NCI-H1092 (cell line): ENCODE data around the gene POTEE.
"Not testable (repeated sequence)": the region's sequence is repeated elsewhere in the genome, so short reads cannot be mapped to it uniquely, and the experiment has no call there.

Experiments used
- DNase-seq: peaks from one replicate; lab custom pipeline; 2025; lab: John Stamatoyannopoulos, UW

POTEE gene

GRCh38 chr2:131209030-131209772 is at the start of gene POTEE:
TSS of gene POTEE (plus strand) at chr2:131209536. CDS start at chr2:131218403, 8,867 bp downstream.
- DNase-seq, result not testable (repeated sequence)

- not testable (repeated sequence) for DNase-seq
Observed at GRCh38 chr2:131165562-131165961, 43.8 kb upstream of the POTEE start.

DNA sequence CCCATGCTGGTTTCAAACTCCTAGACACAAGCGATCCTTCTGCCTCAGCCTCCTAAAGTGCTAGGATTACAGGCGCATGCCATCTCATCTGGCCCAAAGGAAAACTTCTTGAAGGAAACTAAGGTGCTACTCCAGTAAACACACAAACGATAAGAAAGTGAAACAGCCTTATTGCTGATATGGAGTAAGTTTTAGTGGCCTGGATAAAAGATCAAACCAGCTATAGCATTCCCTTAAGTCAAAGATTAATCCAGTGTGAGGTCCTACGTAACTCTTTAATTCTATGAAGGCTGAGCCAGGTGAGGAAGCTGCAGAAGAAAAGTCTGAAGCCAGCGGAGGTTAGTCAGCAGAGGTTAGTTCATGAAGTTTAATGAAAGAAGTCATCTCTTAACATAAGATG is 40.8 kb upstream of the POTEE start:
- no peak for DNase-seq

- not testable (repeated sequence) for DNase-seq
Observed at GRCh38 chr2:131178050-131178449, 31.3 kb upstream of the POTEE start.

DNA sequence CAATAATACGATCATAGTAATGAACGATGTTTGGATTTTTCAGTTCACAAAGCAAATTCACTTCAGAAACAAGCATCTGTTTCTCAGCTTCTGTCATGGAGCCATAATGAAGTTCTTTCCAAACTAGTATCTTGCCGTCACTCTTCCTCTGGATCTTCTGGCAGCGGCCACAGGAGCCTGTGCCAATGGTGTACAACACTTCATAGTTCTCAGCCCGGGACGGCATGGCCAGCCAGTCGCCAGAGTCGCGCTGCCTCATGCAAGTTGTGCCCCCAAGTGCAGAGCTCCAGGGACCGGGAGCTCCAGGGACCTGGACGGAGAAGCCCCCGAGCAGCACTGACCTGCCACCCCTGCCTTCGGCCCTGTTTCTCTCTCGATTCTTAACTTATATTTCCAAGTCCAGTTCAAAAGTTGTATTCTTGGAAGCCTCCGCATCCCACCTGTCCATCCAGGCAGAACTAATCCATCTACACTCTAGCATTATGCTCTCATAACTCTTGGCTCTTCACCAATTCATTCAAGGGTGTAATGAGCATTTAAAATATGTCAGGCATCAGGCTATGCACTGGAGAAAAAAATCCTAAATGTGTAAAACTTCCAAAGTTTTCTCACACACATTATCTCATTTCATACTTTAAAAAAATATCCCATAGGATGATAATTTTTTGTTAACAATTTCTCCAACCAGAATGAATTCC is 30.5 kb upstream of the POTEE start:
- DNase-seq, result not testable (repeated sequence)

DNA sequence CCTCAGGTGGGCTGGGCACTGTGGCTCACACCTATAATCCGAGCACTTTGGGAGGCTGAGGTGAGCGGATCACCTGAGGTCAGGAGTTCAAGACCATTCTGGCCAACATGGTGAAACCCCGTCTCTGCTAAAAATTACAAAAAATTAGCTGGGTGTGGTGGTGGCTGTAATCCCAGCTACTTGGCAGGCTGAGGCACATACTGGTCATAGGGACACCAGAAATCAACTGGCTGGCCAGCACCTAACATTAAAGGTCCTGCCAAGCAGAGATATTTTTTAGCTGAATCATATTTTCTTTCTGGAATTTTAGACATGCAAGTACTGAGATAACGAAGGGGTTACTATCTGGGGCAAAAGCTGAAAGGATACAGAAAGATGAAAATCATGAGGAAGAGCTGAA is 27.9 kb upstream of the POTEE start:
- DNase-seq, result not testable (repeated sequence)

- not testable (repeated sequence) for DNase-seq
Observed at GRCh38 chr2:131193421-131193820, 15.9 kb upstream of the POTEE start.

GRCh38 chr2:131196186-131196585 is 13.2 kb upstream of the POTEE start:
- DNase-seq, result not testable (repeated sequence)

DNA sequence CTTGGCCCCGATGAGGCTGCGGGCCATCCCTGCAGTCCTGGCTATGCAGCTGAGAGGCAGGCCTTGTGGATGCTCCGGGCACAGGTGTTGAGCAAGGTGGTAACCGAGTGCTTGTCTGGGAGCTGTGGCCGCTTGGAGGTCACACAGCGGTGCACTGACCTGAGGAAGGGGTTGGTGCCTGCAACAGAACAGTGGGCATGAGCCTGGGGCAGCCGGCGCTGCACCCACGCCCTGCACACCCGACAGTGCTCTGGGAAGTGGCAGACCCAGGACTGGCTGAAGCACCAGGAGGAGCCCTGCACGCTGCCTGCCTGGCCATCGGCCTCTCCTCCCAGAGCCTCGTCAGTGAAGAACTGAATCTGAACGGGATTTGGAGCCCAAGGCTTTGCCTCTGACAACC is 8.2 kb upstream of the POTEE start:
- DNase-seq, result no peak

DNA sequence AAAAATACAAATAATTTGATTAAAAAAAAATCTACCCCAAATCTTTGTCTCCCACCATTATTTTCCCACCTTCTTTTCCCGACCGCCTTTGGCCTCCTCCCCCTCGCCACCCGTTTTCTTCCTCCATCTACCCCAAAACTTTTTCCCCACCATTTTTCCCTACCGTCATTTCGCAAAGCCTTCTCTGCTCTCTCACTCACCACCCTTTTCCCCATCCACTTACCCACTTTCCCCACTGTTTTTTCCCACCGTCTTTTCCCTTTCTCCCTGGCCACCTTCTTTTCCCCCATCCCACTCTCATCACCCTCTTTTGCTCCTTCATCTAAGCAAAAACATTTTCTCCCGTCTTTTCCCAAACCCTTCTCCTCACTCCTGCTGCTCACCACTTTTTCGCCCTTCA is 1.5 kb upstream of the POTEE start:
- not testable (repeated sequence) for DNase-seq

DNA sequence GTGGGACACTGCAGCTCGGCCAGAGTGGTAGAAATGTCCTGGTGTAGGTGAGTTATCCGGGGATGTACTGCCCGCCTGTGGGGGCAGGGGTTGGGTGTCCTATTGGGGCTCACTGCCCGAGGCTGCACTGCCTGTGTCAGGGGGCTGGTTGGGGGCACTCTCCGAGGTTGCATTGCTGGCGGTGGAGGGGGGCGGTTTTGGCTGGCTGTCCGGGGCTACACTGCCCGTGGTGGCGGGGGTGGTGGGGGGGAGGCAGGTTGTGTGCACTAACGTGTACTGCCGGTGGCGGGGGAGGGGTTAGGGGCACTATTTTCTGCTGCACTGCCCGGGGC is 403 bp downstream of the POTEE start:
- DNase-seq, result not testable (repeated sequence)

GRCh38 chr2:131210434-131211211 is 1.3 kb downstream of the POTEE start:
- DNase-seq, result not testable (repeated sequence)

- DNase-seq, result not testable (repeated sequence)
Observed at GRCh38 chr2:131217238-131217986, 8.1 kb downstream of the POTEE start.

GRCh38 chr2:131235543-131236449 is 26.5 kb downstream of the POTEE start:
- DNase-seq, result not testable (repeated sequence)
